Inferior parietal cortex (tissue), 1 donor: ENCODE measurements around the gene ATP5F1E.
"Not testable (repeated sequence)": the region's sequence is repeated elsewhere in the genome, so short reads cannot be mapped to it uniquely, and the experiment has no call there.

Source experiments
- DNase-seq: peaks from one replicate; pipeline ENCODE4 v3.0.0-alpha.2; 2016; ENCODE audit errors: extremely low spot score

The ATP5F1E gene

DNA sequence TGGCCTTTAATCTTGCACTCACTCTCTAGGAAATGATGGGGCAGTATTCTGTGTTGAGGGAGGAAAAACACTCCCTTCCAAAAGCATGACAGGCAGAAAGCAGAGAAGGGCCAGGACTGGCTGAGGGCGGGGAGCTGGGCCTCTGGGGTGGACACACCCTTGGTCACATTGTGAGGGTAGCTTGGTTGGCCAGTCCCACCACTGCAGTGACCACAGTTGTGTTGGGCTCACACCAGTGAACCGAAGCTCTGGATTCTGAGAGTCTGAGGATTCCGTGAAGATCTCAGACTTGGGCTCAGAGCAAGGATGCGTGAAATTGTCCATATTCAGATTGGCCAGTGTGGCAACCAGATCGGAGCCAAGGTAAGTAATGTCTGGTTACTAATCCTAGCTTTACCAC is 12.9 kb downstream of the ATP5F1E start, which contains the start of gene TUBB1:
Gene TUBB1, plus strand, starts transcription at position 213 of the 400 bp plus-strand sequence. Its CDS starts 94 bp downstream, at position 307.
- DNase-seq: no peak

DNA sequence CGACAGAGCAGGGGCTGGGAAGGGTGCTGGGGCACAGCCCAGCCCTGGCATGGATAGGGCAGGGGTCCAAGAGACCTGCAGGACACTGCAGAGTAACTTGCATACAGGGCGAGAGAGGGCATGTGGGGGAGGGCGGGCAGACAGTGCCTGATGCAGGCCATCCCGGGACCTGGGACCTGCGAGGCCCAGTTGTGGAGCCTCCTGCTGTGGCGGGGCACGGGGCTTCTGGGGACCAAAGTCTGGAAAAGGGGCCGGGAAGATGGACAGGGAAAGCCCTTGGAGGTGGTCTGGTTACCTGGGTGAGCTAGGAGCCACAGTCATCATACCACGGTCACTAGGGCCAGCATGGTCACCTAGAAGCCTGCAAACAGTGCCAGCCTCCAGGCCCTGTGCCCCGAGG is 13.3 kb downstream of the ATP5F1E start:
- no peak for DNase-seq

DNA sequence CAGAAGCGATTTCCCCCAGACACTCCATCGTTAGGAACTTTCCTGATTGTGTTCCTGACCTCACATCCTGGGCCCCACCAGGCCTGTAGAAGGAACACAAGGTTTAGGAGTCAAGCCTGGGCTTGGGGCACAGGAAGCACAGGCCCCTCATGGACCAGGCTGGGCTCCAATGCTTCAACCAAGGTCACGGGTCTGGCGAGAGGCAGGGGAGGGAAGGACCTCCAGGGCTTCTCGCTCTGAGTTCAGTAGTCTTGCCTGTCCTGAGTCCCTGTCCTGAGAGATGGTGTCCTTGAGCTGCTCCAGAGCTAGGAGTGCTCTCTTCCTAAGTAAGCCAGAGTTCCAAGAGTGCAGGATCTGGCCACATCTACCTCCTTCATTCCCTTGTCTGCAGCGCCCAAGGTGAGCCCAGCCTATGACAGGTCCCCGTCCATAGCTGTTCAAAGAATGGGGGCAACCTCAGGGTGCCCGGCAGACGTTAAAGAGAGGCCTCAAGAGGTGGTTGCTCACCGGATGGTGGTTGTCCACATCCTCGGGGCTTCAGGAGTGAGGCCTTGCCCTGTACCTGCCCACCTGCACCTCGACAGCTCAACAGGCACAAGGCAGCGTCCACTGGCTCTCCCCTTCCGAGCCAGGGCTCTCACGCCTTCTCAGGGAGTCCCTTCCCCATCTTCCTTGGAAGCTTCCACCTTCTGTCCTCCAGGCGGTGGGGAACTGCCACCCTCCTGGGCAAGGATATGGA is 14.5 kb downstream of the ATP5F1E start:
- no peak for DNase-seq

DNA sequence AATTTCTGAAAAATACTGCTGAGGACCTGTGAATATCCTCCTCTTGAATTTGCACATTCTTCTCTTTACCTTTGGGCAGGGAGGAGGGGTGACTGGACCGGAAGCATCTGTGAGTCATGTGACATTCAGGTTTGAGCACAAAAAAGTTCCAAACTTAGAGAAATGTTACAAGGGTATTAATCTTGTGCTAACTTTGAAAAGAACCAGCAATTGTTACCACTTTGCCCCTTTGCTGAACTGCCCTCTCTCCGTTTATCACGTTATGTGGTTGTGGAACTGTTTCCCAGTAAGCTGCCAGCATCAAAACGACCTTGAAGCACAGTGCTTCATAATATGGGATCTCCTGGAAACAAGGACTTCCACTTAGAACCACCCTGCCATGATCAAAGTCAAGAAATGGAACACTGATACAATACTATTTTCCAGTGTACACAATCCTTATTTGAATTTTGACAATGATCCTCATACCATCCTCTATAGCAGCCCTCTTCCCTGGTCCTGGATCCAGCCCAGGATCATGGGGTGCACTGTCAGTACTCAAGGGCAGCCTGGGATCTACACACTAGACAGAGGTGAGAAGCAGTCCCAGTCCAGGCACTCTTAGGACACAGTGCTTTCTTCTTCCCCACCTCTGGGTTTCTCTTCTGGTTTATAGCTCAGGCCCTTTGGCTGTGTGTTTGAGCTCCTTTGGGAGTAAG is 15.2 kb downstream of the ATP5F1E start:
- DNase-seq: no peak

DNA sequence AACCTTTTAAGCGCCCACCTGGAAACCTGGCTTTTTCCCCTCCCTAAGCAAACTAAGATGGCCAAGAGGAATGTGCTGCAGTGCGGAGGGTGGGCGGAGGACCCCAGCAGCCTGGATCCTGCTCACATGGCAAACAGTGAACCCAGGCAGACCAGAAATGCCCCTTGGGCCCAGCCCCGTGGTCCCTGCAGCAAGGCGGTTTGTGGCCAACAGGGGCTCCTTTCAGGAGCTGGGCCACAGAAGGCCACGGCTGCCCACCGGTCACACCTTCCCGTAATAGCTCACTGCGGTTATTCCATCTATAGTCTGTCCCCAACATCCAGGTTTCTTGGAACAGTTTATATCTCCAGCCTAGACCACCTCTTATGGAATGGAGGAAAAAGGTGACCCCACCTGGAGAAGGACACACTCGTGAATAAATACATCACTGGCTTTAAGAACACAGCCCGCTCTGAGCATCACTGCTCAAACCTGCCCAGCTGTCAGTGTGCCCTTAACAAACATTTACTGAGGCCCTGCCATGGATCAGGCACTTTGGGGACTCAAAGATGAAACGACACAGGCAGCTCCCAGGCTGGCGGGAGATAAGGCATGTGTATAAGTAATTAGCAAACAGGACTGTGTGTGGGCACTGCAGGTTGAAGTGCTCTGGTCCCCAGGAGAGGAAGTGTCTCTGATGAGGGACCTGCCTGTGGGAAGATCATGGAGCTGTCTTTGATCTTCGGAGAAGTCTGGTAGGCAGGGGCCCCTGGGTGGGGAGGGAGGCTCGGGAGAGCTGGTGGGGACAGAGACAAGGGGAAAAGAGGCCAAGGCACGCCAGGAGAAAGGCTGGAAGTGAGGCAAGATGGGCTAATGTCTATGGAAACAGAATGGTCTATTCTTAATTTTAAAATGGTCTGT is 16.1 kb downstream of the ATP5F1E start:
- DNase-seq: no peak

DNA sequence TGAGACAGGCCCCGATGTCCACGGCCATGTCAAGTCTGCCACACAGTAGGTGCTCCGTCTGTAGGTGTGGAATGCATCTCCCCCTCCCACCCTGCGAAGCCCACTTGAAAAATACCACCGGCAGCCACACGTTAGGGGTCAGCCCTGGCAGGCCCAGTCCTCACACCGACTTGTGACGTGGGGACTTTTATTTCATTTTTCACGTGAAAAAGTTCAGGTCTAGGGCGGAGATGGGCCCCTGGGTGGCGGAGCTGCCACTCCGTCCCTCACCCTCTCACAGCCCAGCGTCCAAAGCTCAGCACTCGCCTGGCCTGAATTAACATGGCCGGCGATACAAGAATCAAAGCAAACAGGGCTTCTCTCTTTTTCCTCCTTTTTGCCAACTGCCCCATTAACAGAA is 16.7 kb downstream of the ATP5F1E start:
- DNase-seq: no peak

DNA sequence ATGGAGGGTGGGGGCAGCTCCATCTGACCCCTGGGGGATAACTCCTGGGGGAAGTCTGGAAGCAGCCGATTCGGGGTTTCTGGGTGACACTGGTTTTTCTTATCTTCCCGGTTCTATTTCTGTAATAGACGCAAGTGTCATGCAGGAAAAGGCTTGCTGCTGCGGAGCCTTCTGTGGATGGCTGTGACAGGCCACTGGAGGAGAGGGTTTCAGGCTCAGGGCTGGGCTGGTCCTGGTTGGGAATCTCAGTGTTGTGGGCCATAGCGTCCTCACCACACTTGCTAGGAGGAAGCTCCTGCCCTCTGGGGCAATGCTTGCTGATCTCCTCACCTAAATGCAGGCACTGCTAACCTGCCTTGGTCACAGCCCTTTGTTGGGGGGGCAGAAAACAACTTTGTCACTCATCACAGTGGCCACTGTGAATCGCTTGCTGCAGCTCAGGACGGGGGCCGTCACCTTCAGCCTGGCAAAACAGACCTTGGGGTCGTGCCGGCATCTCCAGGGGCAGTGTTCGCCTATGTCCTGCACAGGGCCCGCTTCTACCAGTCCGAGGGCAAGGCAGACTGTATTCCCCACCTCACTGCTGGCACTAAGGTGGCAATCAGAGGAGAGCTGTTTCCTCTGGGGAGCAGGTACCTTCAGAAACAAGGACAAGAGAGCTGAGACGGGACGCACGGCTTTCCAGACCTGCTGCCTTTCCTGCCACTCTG is 17.3 kb downstream of the ATP5F1E start:
- no peak for DNase-seq

DNA sequence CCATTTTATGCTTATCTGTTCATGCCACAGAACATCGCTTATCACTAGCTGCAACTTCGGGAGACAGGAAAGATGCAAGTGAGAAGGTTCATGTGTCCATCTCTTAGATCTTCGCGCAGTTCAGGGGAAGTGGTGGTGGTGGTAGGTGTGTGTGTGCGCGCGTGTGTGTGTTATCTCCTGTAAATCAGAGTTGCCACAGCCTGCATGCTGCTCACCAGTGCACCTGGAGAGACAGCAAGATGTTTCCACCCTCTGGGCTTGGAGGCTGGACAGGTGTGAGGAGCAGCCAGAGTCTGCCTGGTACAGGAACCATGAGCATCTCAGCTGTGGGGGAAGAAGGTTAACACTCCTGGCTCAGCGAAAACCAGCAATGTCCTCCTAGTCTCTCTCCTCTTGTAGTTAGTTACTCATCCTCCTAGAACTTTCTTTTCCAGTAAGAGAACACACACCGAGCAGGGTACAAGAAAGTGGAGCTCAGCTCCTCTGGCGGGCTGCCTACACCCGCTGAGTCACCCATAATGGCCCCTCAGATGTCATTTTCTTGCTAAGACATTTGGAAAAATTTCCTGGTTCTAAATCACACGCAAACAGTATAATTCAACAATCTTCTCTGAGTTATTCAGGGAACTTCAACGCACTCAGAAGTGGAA is 18.1 kb downstream of the ATP5F1E start:
- no peak for DNase-seq

DNA sequence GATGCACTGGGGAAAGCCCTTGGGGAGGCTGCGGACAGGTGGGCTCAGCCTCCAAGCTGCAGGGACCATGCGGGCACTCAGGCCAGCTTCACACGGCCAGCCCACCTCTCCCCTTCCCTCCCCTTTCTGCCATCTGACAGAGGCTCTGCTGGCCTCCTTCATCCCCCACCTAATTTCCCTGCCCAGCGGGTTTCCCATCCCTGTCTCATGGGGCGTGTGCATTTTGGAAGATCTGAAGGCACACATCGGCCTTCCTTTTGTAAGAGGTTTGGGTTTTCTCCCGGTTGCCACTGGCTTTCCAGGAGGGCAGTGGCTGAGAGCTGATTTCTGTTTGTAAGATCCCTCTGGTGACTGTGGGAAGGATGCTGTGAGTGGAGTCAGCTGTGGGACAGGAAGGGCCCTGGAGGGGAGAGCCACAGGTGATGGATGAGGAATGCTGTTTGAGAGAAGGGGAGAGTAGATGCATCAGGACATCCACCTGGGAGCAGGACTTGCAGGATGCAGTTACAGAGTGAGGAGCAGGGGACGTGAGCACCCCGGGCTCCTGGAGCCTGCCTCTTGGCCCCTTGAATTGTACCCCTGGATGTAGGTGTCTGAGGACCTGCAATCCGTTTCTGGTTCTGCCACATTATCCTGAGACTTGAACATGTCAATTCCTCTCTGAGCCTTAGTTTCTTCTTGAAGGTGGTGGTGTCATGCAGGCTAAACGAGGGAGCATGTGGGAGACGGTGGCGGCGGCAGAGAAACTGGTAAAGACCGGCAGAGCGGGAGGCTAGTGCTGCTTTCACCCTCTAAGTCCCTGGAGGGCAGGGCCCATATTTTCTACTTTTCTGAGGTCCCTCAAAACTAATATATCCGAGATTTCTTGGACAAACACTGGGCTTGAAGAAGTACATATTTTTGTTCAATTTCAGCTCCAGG is 18.8 kb downstream of the ATP5F1E start:
- no peak for DNase-seq

DNA sequence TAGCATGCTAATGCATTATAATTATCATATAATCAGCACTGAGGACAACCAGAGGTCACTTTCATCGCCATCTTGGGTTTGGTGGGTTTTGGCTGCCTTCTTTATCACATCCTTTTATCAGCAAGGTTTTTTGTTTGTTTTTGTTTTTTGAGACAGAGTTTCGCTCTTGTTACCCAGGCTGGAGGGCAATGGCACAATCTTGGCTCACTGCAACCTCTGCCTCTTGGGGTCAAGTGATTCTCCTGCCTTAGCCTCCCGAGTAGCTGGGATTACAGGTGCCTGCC is 20.3 kb downstream of the ATP5F1E start:
- DNase-seq: not testable (repeated sequence)

DNA sequence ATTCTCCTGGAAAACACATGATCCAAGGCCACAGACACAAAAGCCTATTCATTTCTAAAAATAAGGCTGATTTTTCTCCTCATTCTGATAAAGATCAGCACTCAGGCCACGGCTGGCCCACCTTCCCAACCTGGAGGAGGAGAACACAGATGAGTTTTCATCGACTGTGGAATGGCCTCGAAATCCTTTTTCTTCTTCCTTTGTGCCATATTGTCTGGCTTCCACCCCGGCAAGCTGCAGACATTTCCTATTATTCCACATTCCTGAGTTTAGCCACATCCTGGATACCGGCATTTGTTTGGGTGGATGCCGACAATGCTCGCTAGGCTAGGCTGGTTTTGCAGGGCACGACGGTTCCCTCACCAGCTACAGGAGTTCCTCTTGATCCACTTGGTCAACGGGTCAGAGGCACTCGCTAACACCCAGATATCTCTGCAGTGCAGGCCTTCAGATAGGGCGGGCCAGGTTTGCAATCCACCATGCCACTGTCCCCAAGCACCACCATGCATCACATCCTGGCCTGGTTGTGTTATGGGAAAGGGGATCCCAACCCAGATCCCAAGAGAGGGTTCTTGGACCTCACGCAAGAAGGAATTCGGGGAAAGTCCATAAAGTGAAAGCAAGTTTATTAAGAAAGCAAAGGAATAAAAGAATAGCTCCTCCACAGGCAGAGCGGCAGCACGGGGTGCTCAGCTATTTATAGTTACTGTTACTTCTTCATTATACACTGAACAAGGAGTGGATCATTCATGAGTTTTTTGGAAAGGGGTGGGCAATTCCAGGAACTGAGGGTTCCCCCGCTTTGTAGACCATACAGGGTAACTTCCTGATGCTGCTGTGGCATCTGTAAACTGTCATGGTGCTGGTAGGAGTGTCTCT is 20.9 kb downstream of the ATP5F1E start:
- no peak for DNase-seq

DNA sequence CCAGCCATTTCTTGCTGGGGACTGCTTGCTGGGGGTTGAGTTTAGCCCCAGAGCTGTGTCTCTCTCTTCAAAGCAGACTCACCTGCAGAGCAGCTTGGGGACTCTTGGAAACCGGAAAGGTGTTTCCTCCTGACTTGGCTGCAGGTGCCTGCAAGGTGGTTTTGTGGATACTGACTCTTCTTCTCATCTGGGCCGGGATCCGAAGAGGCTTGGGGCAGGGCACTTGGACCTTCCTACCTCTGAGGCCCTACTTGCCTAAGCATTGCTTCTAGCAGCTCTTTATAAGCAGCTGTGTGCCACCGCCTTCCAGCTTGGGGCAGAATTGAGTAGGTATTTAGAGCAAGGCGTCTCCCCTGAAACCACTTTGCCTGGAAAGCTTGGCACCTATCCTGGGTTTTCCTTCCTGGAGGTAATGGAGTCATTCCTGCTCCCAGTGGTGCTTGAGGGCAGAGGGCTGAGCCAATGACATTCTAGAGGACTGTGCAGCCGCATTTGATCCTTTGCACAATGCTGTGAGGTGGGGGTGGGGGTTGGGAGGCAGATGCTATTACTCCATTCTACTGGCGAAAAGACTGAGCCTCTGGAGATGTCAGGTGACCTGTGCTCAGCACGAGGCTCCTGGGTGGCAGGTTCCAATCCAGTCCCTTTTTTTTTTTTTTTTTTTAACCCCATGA is 21.7 kb downstream of the ATP5F1E start:
- no peak for DNase-seq

DNA sequence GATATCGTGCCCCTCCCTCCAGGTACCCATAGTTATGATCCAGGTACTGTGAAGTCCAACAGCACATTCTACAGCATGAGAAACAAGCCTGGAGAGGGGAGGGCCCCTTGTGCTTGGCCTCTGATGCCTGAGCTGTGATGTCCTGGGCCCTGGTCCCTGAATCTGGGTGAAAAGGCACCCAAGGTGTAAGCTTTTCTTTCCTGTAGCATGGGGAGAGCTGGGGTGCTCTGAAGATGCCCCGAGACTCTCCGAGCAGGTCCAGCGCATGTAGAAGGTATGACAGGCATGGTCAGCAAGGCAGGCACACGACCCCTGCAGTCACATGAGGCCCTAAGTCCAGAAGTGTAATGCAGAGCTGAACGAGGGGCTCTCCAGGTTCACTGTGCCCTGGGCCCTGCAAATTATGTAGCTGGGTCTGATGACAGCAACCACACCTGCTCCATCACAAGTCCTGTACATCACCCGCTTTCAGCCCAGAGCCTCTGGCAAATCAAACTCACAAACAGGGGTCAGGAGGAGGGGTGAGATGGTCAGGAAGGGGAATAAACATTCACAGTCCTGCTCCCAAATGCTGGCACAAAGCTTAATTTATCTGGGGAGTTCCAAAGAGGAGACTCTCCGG is 23.3 kb downstream of the ATP5F1E start:
- no peak for DNase-seq

DNA sequence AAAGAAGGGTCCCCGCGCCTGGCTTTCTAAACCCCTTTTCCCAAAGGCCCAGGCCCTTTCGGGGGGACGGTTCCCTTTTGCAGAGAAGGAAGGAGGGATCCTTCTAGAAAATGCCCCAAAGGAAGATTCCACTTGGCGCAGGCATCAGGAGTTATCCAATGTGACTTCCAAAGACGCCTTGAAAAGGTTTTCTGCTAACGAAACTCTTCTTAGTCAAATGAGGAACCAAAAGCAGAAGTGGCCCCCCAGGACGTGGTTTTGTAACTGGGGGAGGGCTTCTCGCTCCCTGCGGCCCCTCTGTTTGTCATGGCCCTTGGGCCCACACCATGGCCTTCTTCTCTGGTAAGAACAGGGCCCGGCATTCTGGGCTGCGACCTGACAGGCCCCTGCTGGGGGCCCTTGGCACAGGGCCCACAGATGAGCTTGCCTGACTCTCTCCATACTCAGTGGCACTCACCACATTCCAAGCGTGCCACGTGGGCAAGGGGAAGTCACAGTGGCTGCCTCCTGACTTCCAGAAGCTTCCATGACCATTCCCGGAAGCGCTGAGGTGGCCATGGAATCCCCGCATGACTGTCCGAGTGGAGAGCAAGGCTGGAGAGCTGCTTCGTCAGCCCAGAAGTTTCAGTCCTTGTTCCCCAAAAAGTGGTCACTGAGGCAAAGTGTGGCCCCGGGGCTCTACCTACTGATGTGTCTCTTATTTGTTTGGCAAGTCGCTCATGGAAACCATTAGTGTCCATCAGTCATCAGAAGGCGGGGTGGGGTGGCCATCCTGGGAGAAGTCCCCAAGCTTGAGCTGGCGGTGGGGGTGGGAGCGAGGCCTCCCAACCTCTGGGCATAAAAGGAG is 24.2 kb downstream of the ATP5F1E start:
- no peak for DNase-seq

DNA sequence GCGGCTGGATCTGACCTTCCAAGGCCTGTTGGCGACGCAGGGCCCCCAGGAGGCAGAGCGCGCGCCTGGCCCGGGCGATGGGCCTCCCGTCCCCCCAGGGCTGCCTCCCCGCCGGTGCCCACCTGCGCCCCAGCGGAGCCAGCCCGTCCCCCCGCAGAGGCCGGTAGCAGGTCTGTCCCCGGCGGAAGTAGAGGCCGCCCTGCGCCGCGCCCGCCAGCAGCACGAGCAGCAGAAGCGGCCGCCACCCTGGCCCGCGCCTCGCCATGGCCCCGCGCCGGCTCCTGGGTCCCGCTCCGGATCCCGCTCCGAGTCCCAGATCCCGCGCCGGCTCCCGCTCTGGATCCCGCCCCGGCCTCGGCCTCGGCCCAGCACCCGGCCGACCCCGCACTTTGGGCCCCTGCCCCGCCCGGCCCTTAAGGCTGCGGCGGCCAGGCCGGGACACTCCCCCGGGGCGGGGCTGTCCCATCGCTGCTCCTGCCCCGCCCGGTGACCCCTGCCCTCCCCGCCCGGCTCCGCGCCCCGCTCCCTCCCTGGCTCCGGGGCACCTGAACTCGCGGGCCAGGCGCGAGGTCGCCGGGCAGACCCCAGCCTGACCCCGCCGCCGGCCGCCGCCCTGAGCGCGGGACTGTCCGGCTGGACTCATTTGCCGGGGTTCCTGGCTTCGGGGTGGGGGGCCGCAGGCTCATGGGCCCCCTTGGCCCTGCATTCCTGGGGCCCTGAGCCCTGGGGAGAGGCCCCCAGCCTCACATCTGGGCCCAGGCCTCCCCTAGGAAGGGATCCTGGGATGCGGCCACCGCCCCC is 25.1 kb downstream of the ATP5F1E start, which contains the start of gene CTSZ:
Gene CTSZ, minus strand, starts transcription at position 391 of the 801 bp plus-strand sequence. Its CDS starts 126 bp downstream, at position 265.
- no peak for DNase-seq

DNA sequence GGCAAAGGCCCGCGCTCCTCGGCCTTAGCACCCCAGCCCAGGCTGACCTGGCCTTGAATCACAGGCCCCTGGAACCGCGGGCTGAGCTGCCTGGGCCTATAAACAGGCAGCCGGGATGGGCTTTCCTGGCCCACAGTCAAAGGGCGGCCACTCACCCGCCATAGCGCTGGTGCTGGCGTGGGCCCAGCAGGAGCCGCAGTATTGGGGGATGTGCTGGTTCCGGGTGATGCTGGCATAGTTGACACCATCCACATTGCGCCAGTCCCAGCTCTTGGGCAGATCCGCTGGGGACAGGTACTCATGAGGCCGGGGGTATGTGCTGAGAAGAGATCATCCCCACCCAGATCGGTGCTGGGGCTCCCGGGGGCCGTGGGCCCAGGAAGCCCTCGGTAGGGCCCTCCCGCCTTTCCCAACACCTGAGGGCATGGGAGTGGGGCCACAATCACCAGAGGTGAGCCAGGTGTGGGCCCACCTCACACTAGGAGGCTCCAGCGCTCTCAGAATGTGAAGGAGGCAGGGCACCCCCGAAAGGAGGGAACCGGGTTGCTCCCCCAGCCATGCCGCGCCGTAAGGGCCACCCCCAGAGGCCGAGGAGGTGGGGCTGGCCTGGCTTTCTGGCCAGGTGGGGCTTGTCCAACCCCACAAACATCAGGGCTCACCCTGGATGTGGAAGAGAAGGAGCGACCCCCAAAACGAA is 25.8 kb downstream of the ATP5F1E start:
- no peak for DNase-seq
